Measurements from ENCODE around the gene PLLP.
A peak's percentile ranks its signal among the peaks of the same experiment; 100 is the strongest.

Gene PLLP

DNA sequence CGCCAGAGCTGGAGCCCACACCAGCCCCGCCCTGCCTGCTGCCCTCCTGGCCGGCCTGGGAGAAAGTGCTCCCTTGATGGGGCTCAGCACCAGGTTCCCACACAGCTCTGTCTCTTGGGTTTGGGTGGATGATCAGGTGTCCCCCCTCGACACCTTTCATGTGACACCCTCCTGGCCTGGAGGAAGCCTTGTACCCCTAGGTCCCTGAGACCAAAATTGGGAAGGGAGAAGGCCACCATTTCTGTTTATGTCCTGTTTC, 19.4 kb upstream of the PLLP start:
- DNase-seq (ENCODE audit: extremely low spot score, insufficient read length, low read depth) (no peak), FAIRE-seq (no peak)

DNA sequence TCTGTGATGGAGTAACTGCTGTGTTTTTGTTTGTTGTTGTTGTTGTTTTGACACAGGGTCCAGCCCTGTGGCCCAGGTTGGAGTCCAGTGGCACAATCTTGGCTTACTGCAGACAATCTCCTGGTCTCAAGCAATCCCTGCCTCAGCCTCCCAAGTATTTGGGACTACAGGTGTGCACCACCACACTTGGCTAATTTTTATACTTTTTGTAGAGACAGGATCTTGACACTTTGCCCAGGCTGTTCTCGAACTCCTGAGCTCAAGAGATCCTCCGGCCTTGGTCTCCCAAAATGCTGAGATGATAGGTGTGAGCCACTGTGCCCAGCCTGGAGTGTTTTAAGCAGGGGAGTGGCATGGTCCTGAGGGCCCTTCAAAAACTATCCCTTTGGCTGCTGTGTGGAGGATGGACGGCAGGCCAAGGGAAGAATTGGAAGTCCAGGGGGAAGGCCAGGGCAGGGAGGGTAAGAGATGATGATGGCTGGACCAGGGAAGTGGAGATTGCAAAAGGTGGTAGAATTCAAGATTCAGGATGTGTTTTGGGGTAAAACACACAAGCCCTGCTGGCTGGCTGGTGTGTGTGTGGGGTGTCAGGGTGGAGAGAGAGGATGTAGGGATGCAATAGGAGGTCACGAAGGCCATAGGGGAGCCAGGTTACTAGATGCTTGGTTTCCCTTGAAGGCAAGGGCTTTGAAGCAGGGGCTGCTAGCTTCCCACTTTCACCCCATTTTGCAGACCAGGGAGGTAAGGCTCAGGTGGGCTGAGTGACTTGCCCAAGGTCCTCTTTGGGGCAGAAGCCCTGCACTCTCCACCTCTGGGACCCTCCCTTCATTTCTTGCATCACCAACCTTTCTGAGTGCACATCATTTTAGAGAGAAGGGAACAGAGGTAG, 18.8 kb upstream of the PLLP start:
- FAIRE-seq = no peak
- no peak for DNase-seq (ENCODE audit: extremely low spot score, insufficient read length, low read depth)

DNA sequence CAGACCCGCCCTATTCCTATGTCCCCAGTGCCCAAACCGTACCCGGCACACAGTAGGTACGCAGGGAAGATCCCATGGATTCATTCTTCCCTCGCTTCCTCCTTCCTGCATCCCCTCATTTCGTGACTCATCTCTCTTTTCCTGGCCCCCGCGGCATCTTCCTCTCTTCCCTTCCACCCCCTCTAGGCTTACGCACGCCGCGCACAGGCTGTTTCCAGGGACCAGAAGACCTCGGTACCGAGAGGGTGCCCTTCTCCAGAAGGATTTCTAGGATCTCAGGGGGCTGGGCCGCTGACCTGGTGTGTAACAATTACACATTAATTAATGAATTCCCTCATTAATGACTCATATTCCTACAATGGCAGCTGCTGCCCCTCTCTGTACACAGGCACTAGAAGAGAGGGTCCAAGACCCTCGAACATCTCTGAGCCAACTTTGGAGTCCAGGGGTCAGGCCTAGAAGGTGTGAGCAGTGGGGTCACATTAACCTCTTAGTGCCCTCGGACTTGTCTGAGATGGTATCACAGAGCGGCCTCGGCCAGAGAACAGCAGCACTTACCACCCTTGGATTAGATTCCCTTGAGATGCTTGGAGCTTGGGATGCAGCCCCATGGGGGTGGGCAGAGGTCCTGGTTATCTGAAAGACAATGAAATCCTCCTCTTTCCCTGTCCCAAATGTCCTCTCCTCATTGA, 16.8 kb upstream of the PLLP start:
- DNase-seq (ENCODE audit: extremely low spot score, insufficient read length, low read depth) (no peak), FAIRE-seq (no peak)

DNA sequence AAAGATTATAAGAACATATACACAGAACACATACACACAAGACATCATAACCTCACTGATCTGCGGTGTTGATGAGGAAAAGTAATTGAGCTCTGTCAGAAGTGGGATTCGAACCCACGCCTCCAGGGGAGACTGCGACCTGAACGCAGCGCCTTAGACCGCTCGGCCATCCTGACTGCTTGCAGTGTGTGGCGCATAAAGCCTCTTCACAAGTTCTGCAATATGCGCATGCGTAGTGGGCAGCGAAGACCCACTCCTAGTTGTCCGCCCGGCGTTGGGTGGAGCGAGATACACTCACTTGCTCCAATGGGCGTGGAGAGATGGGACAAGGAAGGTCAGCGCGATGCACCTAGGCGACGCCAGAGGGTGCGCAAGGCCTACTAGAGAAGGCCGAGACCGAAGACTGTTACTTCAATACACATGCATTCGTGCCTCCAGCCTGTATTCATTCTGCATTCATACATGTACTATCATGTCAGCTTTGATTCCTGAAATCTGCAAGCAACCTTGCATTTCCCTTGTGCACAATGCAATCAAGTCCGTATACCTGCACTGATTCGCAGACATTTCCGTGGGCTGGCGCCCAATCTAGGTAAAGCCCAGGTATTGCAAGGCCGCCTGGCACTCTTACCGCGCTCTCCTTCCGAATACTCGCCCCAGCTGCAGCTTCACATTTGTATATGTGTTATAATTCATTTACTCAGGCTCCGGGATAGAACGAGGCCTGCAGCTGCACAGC, 16.1 kb upstream of the PLLP start:
- peak; percentile 98 for FAIRE-seq
- peak; percentile 92 for DNase-seq (ENCODE audit: extremely low spot score, insufficient read length, low read depth)

DNA sequence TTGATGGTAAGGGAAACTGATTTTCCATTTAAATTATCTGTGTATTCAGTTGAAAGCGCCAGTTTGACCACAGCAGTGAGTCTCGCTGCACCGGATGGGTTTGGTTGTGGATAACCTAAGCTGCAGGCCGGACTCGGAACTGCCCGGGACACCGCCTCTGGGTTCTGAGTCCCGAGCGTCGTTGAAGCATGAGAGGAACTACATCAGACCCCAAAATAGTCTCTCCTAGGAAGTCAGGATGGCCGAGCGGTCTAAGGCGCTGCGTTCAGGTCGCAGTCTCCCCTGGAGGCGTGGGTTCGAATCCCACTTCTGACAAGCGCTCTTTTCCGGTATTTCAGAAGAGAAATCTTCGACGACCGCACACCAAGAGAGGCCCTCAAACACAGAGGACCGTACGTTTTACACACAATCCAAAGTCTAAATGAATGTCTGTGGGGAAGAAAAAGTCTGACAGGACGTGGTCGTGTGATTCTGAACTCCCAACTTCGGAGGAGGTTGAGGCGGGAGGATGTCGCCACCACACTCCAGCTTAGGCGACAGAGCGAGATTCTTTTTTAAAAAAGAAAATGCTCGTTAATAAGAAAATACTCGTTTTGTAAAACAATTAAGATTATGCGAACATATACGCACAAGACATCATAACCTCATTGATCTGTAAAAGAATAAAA, 15.4 kb upstream of the PLLP start:
- peak; percentile 84 for FAIRE-seq

DNA sequence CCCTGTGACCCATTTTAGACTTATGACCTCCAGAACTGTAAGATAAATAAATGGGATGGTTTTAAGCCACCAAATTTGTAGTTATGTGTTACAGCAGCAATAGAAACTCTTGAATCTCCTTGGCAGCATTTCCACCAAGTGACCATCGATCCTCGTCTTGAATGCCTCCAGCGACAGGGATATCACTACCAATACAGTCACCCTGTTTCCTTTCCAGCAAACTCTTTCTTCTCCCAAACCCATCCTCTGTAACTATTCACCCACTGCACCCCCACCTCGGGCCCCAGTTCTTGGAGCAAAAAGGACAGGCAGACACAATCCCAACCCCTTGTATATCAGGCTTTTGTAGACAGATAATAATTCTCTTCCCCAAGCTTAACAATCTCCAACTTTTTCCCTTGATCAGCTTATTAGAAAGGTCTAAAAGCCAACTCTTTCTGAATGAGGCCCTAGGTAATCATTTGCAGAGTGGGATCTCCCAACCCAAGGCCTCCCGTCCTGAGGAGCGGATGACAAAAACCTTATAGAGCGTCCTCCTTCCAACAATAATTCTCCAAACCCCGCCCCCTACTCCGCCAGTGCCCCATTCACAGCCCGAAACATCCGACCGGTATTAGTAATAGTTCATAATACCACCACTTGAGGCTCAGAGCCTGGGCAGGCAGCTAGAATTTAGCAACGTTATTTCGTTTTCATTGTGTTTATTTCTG, 14.7 kb upstream of the PLLP start:
- no peak for FAIRE-seq
- no peak for DNase-seq (ENCODE audit: extremely low spot score, insufficient read length, low read depth)

More for the DNA sequence above, 15.4 kb upstream of the PLLP start:
- DNase-seq (ENCODE audit: extremely low spot score, insufficient read length, low read depth) = peak; percentile 57

DNA sequence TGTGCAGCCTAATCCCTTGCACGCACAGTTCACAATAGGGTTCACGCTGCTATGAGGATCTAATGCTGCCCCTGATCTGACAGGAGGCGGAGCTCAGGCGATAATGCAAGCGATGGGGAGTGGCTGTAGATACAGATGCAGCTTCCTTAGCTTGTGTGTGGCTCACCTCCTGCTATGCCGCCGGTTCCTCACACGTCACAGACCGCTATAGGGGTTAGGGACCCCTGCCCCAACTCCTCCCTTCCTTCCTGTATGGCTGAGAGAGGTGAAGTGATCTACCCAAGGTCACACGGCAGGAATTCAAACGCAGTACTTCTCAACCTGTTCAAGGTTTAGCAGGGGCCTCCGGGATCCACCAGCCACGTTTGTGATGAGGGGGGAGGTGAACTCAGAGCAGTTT, 13.4 kb upstream of the PLLP start:
- FAIRE-seq = no peak
- DNase-seq (ENCODE audit: extremely low spot score, insufficient read length, low read depth) = no peak

DNA sequence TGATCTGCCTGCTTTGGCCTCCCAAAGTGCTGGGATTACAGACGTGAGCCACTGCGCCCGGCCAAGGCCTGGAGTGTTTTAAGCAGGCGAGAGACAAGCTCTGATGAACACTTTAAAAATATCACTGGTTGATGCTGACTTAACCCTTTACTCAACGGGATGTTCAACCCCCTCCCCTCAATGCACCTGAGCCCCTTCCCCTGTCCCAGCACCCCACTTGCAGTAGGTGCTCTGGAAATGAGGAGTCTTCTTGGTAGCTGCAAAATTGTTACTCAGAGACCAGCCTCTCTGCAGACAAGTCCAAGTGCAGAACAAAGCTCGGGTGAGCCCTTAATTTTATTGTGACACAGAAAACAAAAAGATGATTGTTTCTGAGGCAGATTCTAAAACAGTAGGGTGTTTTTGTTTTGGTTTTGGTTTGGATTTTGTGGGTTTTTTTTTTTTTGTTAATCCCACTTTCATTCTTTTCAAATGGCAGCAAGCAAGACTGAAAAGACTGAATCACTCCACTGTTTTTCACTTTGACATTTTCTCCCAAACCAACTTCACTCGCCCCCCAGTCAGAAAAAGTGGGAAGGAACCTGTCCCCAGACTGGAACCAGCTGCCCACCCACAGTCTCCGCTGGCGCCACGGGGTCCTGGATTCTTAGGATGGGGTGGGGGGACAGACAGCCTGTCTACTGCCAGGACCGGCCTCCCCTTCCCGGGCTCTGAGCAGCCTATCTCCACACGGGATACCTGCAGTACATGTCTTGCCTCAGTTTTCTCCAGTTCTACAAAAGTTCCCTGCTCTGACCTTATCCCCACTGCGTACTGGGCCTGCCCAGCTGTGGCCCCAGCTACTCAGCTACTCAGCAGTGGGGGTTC, 5.2 kb upstream of the PLLP start:
- FAIRE-seq (no peak), DNase-seq (ENCODE audit: extremely low spot score, insufficient read length, low read depth) (no peak)

DNA sequence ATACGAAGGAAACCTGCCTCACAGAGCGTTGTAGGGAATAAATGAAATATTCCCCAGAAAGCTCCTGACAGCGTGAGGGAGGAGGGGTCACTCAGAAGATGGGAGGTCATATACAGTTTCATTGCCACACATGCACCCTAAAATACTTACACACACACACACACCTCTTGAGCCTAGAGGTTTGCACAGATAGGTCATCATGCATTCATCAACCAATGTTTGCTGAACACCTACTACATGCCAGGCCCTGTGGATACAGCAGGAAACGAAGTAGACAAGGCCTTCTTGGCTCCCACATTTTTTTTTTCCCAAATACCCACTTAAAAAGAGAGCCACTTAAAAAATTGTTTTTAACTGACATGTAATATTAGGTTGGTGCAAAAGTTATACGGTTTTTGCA, 907 bp upstream of the PLLP start:
- FAIRE-seq = no peak
- DNase-seq (ENCODE audit: extremely low spot score, insufficient read length, low read depth) = no peak

DNA sequence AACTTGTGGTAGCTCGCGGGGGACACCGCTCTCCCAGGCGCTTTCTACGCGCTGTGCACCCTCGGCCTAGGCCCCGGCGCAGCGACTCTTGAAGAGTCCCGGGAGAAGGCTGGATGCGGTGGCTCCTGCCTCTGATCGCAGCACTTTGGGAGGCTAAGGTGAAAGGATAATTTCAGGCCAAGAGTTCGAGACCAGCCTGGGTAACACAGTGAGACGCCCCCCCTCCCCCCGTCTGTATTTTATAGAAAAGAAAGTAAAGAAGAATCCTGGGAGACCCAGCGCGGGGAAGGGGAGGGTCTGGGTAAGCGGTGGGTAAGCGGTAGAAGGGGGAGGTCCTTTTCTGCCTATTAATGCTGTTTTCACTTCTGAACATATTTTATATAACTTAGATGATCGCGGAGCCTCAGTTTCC, 486 bp upstream of the PLLP start:
- no peak for DNase-seq (ENCODE audit: extremely low spot score, insufficient read length, low read depth)
- no peak for FAIRE-seq

DNA sequence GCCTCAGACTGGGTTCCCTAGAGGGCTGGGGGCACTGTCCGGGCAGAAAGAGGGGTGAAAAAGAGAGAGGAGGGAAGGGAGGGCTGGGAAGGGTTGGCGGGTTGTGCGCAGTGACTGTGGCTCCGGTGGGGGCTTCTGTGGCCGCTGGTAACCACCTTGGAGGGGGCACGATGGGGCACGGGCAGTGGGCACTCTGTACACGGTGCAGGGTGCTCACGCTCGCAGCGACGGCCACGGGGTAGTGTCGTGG, 588 bp downstream of the PLLP start:
- no peak for FAIRE-seq
- no peak for DNase-seq (ENCODE audit: extremely low spot score, insufficient read length, low read depth)

DNA sequence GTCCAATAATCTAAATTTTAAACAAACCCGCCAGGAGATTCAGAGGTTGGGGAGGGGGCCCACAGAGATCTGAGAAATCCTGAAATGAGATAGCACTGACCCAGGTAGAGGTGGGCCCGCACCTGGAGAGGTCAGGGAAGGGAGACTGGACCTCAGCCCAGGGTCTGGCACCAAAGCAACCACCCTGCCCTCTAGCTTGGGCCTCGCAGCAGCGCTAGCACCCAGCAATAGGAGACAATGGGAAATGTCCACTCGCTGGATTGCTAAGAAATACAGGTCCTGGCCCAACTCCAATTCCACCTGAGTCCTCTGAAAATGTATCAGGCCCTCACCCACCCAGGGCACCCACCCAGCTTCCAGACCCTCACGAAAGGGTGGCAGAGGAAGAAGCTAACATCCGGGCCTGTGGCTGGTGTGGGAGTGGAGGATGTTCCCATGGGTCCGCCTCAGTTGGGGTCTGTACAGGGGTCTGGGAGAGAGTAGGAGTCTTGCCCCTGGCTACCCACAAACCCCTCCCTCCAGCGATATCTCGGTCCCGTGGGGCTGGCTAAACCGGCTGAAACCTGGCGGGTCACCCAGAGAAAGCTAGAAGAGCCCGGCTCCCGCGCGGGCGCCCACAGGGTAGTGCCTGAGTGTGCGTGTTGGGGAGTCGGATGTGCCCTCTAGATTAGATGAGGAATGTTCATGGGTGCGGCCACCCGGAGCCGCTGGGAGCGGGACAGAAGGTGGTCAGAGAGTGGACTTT, 1.1 kb downstream of the PLLP start:
- FAIRE-seq (no peak), DNase-seq (ENCODE audit: extremely low spot score, insufficient read length, low read depth) (no peak)

DNA sequence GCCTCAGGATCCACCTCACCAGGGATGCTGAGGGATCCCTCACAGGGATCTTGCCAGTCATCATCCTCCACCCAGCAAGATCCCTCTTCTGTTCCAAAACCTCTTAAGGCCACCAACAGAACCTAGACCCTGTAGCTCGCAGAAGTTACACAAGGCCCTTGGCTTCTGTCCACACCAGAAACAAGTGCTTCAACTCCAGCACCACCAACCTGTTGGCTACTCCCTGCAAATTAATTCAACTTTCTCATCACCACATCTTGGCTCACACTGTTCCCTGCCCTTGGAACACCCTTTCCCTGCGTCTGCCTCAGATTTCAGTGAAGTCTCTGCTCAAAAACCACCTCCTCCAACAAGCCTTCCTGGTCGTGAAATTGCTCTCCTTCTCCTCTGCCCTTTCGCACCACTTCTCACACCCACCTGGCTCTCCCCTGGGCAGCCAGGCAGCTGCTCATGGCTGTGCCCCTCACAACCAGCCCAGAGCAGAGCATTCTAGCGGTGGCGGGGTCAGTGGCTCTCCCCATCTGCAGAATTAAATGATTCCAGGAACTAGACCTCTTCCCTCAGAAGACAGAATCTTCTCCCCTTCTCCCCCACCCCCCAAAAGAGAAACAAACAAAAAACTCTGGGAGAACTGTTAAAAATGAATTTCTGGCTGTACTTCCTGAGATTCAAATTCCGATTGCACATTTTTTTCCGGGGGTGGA, 1.8 kb downstream of the PLLP start:
- no peak for FAIRE-seq
- DNase-seq (ENCODE audit: extremely low spot score, insufficient read length, low read depth) = no peak

DNA sequence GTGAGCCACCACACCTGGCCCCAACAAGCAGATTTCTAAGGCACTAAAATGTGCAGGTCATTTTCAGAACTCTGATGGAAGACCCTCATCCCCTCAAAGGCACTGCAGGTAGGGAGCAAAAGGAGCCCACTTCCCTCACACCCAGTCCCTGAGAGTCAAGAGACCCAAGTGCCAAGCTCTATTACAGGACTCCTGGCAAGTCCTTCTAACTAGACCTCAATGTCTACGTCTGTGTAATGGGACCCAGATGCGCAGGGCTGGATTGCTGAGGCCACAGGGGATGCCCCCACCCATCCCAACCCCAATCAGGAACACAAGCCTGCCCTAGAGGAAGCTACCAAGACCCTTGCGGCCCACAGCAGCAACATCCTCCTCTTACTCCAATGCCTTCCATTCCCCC, 2.7 kb downstream of the PLLP start:
- FAIRE-seq (no peak), DNase-seq (ENCODE audit: extremely low spot score, insufficient read length, low read depth) (no peak)

DNA sequence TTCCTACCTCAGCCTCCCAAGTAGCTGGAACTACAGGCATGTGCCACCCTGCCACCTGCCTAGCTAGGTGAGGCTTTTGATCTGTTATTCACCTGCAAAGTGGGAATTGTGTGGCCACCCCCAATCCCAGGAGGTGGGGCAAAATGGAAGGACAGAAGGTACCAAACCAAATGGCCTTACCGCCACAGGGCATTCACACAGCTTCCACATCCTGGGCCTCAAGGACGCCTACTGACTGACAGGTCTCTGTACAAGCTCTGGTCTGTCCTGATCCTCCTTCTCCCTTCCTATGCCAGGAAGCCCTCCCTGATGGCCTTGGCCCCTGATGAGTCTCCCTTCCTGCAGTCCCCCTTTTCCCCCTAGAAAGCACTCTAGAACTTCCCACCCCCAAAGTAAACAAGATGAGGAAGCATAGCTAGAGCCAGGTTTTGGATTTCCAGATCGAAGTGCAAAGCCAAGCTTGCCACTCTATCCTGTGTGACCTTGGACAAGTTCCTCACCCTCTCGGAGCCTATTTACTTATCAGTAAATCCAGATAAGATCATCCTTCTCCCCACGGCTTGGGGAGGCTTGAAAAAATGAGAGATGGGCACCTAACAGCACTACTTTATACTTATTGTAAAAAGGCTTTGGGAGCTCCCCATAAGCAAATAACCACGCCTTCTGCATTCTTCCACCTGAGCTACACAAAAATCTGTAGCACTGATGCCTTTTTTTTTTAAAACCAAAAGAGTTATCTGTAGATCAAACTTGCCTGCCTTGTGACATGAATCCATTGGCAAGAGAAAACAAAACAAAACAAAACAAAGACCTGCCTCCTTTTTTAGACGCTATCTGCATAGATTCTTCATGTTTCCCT, 4.5 kb downstream of the PLLP start:
- no peak for DNase-seq (ENCODE audit: extremely low spot score, insufficient read length, low read depth)

DNA sequence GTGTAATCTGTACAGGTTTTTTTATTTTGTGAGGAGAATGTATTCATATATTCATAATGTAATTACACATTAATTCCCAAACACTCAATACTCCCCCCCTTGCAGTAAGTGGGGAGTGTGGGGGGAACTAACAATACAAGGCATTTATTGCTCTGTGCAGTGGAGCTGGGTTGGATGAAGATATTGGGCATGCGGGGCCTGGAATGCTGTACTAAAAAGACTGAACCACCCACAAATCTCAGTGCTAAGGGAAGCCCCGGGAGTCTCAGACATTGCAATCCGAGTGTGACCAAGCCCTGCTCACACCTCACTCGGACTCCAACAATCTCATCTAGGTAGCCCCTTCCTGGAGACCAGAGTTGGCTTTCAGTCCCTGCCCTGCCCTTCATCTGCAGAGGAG, 6.0 kb downstream of the PLLP start:
- DNase-seq (ENCODE audit: extremely low spot score, insufficient read length, low read depth) (no peak), FAIRE-seq (no peak)

More for the DNA sequence above, 4.5 kb downstream of the PLLP start:
- FAIRE-seq = no peak

DNA sequence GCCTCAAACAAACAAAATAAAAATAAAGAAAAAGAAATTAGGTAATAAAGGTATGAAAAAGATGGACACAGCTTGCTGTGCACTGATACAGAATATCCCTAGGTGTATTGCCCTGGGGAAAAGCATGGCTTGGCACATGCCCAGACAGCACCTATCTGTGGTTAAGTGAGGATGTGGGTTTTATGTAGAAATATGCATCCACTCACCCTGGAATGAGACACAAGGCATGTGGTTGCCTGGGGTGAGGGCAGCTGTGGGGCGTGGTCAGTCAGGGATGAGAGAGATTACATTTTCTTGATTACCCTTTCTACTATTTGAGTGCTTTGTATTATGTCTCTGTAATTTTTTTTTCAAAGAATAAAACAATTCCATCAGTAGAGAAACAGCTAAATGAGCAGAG, 6.9 kb downstream of the PLLP start:
- DNase-seq (ENCODE audit: extremely low spot score, insufficient read length, low read depth) (no peak), FAIRE-seq (no peak)
